RWPE2 (cell line): Measurements from ENCODE around the gene SLMAP.
A peak's percentile ranks its signal among the peaks of the same experiment; 100 is the strongest.

Experiments used
- ATAC-seq: fragments of 200-7000 bp; cut with Tn5 transposase; 3 replicates; pipeline ENCODE4 v1.9.1; 2021; ENCODE audit warnings: low read depth
- DNase-seq: peaks from one replicate; pipeline ENCODE4 v3.0.0-alpha.2; 2020; ENCODE audit warnings: low spot score
- H3K27ac ChIP-seq: fragments of 450-650 bp; 2 replicates; pipeline ENCODE4 v1.5.1; 2017; ENCODE audit warnings: mild to moderate bottlenecking; ENCODE audit not compliant: poor library complexity, severe bottlenecking
- H3K27me3 ChIP-seq: fragments of 250-450 bp; sonication (Bioruptor Pico); 2 replicates; pipeline ENCODE4 v1.5.1; 2021; ENCODE audit warnings: mild to moderate bottlenecking, moderate library complexity; ENCODE audit not compliant: insufficient read depth, poor library complexity, severe bottlenecking
- H3K36me3 ChIP-seq: fragments of 250-450 bp; sonication (Bioruptor Pico); 2 replicates; pipeline ENCODE4 v1.5.1; 2020; ENCODE audit warnings: low read depth, mild to moderate bottlenecking, moderate library complexity
- H3K4me1 ChIP-seq: fragments of 250-450 bp; sonication (Bioruptor Pico); 2 replicates; pipeline ENCODE4 v1.5.1; 2021; ENCODE audit warnings: mild to moderate bottlenecking, moderate library complexity; ENCODE audit not compliant: insufficient read depth, poor library complexity, severe bottlenecking
- H3K4me3 ChIP-seq: fragments of 250-450 bp; sonication (Bioruptor Pico); 2 replicates; pipeline ENCODE4 v1.5.1; 2021; ENCODE audit warnings: mild to moderate bottlenecking, moderate library complexity; ENCODE audit not compliant: severe bottlenecking
- H3K9me3 ChIP-seq: fragments of 250-450 bp; sonication (Bioruptor Pico); 2 replicates; pipeline ENCODE4 v1.5.1; 2021; ENCODE audit warnings: mild to moderate bottlenecking, moderate library complexity; ENCODE audit not compliant: severe bottlenecking
- TF ChIP-seq, protein P1 (sequence below): fragments of 450-650 bp; IDR thresholded peaks from one replicate; pipeline ENCODE4 v1.5.1; 2017; ENCODE audit warnings: mild to moderate bottlenecking, moderate library complexity; ENCODE audit not compliant: poor library complexity, severe bottlenecking

The SLMAP gene

DNA sequence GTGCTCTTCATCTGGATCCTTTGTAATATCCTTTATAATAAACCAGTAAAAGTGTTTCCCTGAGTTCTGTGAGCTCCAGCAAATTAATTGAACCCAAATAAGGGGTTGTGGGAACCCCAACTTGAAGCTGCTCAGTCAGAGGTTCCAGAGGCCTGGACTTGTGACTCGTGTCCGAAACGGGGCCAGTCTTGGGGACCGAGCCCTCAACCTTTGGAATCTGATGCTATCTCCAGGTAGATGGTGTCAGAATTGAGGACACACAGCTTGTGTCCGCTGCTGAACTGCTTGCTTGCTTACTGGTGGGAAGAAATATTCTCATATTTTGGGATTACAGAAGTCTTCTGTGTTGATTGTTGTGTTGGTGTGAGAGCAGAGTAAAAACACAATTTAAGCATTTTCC, 212.4 kb downstream of the SLMAP start:
- H3K36me3 ChIP-seq, result no peaks in the 10 kb centered on the region
- H3K4me3 ChIP-seq, result no peak overlapping the region
- TF ChIP-seq, protein P1, sequence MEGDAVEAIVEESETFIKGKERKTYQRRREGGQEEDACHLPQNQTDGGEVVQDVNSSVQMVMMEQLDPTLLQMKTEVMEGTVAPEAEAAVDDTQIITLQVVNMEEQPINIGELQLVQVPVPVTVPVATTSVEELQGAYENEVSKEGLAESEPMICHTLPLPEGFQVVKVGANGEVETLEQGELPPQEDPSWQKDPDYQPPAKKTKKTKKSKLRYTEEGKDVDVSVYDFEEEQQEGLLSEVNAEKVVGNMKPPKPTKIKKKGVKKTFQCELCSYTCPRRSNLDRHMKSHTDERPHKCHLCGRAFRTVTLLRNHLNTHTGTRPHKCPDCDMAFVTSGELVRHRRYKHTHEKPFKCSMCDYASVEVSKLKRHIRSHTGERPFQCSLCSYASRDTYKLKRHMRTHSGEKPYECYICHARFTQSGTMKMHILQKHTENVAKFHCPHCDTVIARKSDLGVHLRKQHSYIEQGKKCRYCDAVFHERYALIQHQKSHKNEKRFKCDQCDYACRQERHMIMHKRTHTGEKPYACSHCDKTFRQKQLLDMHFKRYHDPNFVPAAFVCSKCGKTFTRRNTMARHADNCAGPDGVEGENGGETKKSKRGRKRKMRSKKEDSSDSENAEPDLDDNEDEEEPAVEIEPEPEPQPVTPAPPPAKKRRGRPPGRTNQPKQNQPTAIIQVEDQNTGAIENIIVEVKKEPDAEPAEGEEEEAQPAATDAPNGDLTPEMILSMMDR, result no peak
- H3K4me1 ChIP-seq, result peaks cover 47% of the 10 kb centered on the region
- DNase-seq, result no peak
- no peak for ATAC-seq
- H3K27me3 ChIP-seq, result no peaks in the 10 kb centered on the region
- no peaks in the 10 kb centered on the region for H3K9me3 ChIP-seq
- peak overlapping the region; percentile 99 for H3K27ac ChIP-seq

DNA sequence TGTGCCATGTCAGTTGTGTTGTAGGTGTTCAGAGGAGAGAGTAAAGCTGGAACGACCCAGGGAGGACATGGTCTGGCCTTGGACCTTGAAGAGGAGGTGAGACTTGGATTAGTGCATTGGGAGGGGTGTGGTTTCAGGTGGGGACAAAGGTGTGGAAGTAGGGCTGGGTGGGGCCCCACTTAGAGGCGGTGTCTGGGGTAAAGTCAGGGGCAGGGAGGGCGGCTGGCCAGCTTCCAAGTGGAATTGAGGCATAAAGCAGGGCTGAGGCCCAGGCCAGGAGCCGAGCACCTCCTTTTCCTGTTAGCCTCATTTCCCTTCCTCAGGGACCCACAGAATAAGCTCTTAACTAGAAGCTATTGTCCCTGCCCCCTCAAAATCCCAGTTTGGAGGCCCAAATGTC, 215.9 kb downstream of the SLMAP start:
- H3K27ac ChIP-seq, result peak overlapping the region; percentile 99
- DNase-seq (peak; percentile 88), ATAC-seq (peak; percentile 4)
- H3K36me3 ChIP-seq, result no peaks in the 10 kb centered on the region
- H3K27me3 ChIP-seq, result no peaks in the 10 kb centered on the region
- TF ChIP-seq, protein P1, result no peak
- no peaks in the 10 kb centered on the region for H3K9me3 ChIP-seq
- no peak overlapping the region for H3K4me3 ChIP-seq
- peaks cover 71% of the 10 kb centered on the region for H3K4me1 ChIP-seq

DNA sequence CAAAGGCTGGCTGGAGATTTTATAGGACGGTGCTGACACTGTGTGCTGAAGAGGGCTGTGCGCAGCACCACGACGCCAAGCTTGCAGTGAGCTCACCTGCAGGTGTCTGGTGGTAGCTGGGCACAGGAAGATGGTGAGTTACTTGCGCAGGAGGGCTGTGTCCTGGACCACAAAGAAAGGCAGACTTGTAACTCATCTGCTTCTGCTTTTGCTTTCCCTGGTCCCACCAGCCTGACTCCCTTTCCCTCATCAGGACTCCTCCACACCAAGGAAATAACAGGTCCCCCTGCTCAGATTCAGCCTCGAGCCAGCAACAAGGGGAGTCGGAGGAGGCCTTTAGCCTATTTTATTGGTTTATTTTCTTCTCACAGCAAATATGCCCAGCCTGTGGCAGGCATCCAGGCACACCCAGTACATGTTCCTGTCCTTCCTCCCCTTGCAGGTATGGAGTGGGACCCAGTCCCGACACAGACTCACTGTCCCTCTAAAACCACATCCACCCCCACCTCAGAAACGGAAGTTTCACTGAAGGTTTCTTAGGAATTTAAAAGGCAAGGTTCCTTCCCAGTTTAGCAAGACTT, 216.5 kb downstream of the SLMAP start:
- no peaks in the 10 kb centered on the region for H3K9me3 ChIP-seq
- ATAC-seq (peak; percentile 37), DNase-seq (peak; percentile 76)
- H3K36me3 ChIP-seq, result no peaks in the 10 kb centered on the region
- H3K27me3 ChIP-seq, result no peaks in the 10 kb centered on the region
- no peak overlapping the region for H3K4me3 ChIP-seq
- peaks cover 78% of the 10 kb centered on the region for H3K4me1 ChIP-seq
- H3K27ac ChIP-seq, result peak overlapping the region; percentile 99
- TF ChIP-seq, protein P1, result no peak

DNA sequence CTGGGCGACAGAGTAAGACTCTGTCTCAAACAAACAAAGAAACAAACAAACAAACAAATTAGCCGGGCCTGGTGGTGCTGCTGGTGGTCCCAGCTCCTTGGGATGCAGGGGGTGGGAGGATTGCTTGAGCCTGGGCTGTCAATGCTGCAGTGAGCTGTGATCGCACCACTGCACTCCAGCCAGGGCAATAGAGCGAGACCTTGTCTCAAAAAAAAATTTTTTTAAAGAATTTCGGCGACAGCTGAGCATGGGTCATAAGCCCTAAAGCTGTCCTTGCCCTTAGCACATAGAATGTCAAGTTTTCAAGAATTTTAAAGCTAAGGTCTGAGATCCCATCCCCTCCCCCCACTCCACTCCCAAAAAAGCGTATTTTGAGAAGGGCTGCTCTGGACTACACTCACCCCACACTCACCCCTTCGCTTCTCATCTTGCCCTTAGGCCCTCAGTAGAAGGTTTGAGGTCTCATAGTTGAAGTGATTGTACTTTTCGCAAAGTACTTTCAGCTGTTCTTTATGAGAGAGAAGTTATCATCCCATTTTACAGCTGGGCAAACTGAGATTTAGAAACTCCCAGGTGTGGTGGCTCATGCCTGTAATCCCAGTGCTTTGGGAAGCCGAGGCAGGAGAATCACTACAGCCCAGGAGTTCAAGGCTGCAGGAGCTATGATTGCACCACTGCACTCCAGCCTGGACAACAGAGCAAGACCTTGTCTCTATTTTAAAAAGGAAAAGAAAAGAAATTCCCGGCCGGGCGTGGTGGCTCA, 217.8 kb downstream of the SLMAP start:
- peaks cover 86% of the 10 kb centered on the region for H3K4me1 ChIP-seq
- no peaks in the 10 kb centered on the region for H3K36me3 ChIP-seq
- H3K27ac ChIP-seq, result peak overlapping the region; percentile 99
- no peaks in the 10 kb centered on the region for H3K27me3 ChIP-seq
- ATAC-seq, result no peak
- no peaks in the 10 kb centered on the region for H3K9me3 ChIP-seq
- DNase-seq, result no peak
- TF ChIP-seq, protein P1, result no peak
- no peak overlapping the region for H3K4me3 ChIP-seq
